Measurements from ENCODE around the gene OR10G7.

The OR10G7 gene

GRCh38 chr11:124041254-124041653 is at the start of gene OR10G7:
Gene OR10G7, minus strand, starts transcription at chr11:124041325. Its CDS starts 2,324 bp downstream, at chr11:124039001.
- H3K4me3 ChIP-seq (ENCODE audit: low read depth, low read length) = no peak within 1 kb of the TSS
- TF ChIP-seq CTCF (IDR thresholded peaks at IDR 0.05; ENCODE audit: borderline replicate concordance, insufficient read depth, low read depth, low read length) = no peak

- no peak for TF ChIP-seq CTCF (IDR thresholded peaks at IDR 0.05; ENCODE audit: borderline replicate concordance, insufficient read depth, low read depth, low read length)
- H3K4me3 ChIP-seq (ENCODE audit: low read depth, low read length) = no peak overlapping the region
These were observed 45.1 kb upstream of the OR10G7 start for GRCh38 chr11:124085997-124086846.

GRCh38 chr11:124085583-124085982 is 44.5 kb upstream of the OR10G7 start:
- no peak overlapping the region for H3K4me3 ChIP-seq (ENCODE audit: low read depth, low read length)
- no peak for TF ChIP-seq CTCF (IDR thresholded peaks at IDR 0.05; ENCODE audit: borderline replicate concordance, insufficient read depth, low read depth, low read length)

- no peak overlapping the region for H3K4me3 ChIP-seq (ENCODE audit: low read depth, low read length)
- TF ChIP-seq CTCF (IDR thresholded peaks at IDR 0.05; ENCODE audit: borderline replicate concordance, insufficient read depth, low read depth, low read length) = no peak
These were observed 41.2 kb upstream of the OR10G7 start for GRCh38 chr11:124082371-124082770.

- H3K4me3 ChIP-seq (ENCODE audit: low read depth, low read length) = no peak overlapping the region
- no peak for TF ChIP-seq CTCF (IDR thresholded peaks at IDR 0.05; ENCODE audit: borderline replicate concordance, insufficient read depth, low read depth, low read length)
These were observed 40.4 kb upstream of the OR10G7 start for GRCh38 chr11:124081483-124081882.

GRCh38 chr11:124080327-124081001 is 39.3 kb upstream of the OR10G7 start:
- H3K4me3 ChIP-seq (ENCODE audit: low read depth, low read length) = no peak overlapping the region
- TF ChIP-seq CTCF (IDR thresholded peaks at IDR 0.05; ENCODE audit: borderline replicate concordance, insufficient read depth, low read depth, low read length) = no peak

Measured in GM12875 (cell line).